WTC11 (cell line): ENCODE measurements around the gene LAMA2. TPM values are rescaled to one million over a fixed set of nuclear protein-coding genes. Genes with fewer than 3 reads are reported as not detected.

ENCODE experiments used
- ATAC-seq: fragments of 200-7000 bp; cut with Tn5 transposase; 2 replicates; pipeline ENCODE4 v1.10.0; 2021; ENCODE audit warnings: mild to moderate bottlenecking, moderate library complexity
- CTCF ChIA-PET: fragments of 300-600 bp; sonication (Branson Sonifier 250); formaldehyde crosslinking; loops from one replicate; lab custom pipeline; 2021; ENCODE audit warnings: antibody characterized with exemption; lab: Charles Lee
- POLR2A ChIA-PET: fragments of 350-600 bp; sonication (Branson Sonifier 250); formaldehyde crosslinking; loops from one replicate; lab custom pipeline; 2021; ENCODE audit warnings: antibody characterized with exemption; lab: Charles Lee
- DNase-seq: peaks from one replicate; pipeline ENCODE4 v3.0.0; 2021; ENCODE audit warnings: low spot score
- H3K27ac Mint-ChIP-seq: 2 replicates; pipeline ENCODE4 v1.8.0; 2021; ENCODE audit warnings: mixed read lengths
- H3K27me3 Mint-ChIP-seq: 2 replicates; pipeline ENCODE4 v1.8.0; 2021; ENCODE audit warnings: low read depth, mild to moderate bottlenecking, moderate library complexity, mixed read lengths
- H3K36me3 Mint-ChIP-seq: 2 replicates; pipeline ENCODE4 v1.8.0; 2021; ENCODE audit warnings: mixed read lengths
- H3K4me1 Mint-ChIP-seq: 2 replicates; pipeline ENCODE4 v1.8.0; 2022; ENCODE audit warnings: mixed read lengths
- H3K4me3 Mint-ChIP-seq: 2 replicates; pipeline ENCODE4 v1.8.0; 2021; ENCODE audit warnings: mild to moderate bottlenecking, moderate library complexity, mixed read lengths
- H3K9me3 Mint-ChIP-seq: 2 replicates; pipeline ENCODE4 v1.8.0; 2021; ENCODE audit warnings: mixed read lengths
- ATF1 ChIP-seq: sonication (generic); formaldehyde crosslinking; IDR thresholded peaks from 2 replicates; pipeline ENCODE4 v1.8.1; 2023; ENCODE audit warnings: mild to moderate bottlenecking, moderate library complexity, missing genetic modification reagents
- GTF2I ChIP-seq: fragments of 250-450 bp; sonication (Bioruptor Pico); conservative IDR thresholded peaks from 2 replicates; pipeline ENCODE4 v1.4.0; 2021; ENCODE audit warnings: mild to moderate bottlenecking
- HMGA2 ChIP-seq: fragments of 250-450 bp; sonication (Bioruptor Pico); IDR thresholded peaks from 2 replicates; pipeline ENCODE4 v1.4.0; 2021; ENCODE audit warnings: mild to moderate bottlenecking, moderate library complexity
- IRF2 ChIP-seq: sonication (generic); formaldehyde crosslinking; IDR thresholded peaks from 2 replicates; pipeline ENCODE4 v1.8.0; 2022; ENCODE audit warnings: low read depth, missing genetic modification reagents, borderline replicate concordance
- NFYB ChIP-seq: sonication (generic); formaldehyde crosslinking; conservative IDR thresholded peaks from 2 replicates; pipeline ENCODE4 v1.8.0; 2022; ENCODE audit warnings: low read depth, missing genetic modification reagents
- NR2C2 ChIP-seq: sonication (generic); formaldehyde crosslinking; IDR thresholded peaks from 2 replicates; pipeline ENCODE4 v1.8.0; 2022; ENCODE audit warnings: mild to moderate bottlenecking, missing genetic modification reagents
- RELA ChIP-seq: sonication (generic); formaldehyde crosslinking; IDR thresholded peaks from 2 replicates; pipeline ENCODE4 v1.8.1; 2022; ENCODE audit warnings: missing genetic modification reagents, mild to moderate bottlenecking, borderline replicate concordance
- RORB ChIP-seq: fragments of 250-450 bp; sonication (Bioruptor Pico); IDR thresholded peaks from 2 replicates; pipeline ENCODE4 v1.9.0; 2021; ENCODE audit warnings: mild to moderate bottlenecking
- TEAD1 ChIP-seq: sonication (generic); formaldehyde crosslinking; IDR thresholded peaks from 2 replicates; pipeline ENCODE4 v1.8.0; 2022; ENCODE audit warnings: mild to moderate bottlenecking, missing genetic modification reagents
- ZNF232 ChIP-seq: sonication (generic); formaldehyde crosslinking; IDR thresholded peaks from 2 replicates; pipeline ENCODE4 v1.8.0; 2022; ENCODE audit warnings: mild to moderate bottlenecking, missing genetic modification reagents
- ZNF263 ChIP-seq: sonication (generic); formaldehyde crosslinking; IDR thresholded peaks from 2 replicates; pipeline ENCODE4 v1.8.1; 2022; ENCODE audit warnings: low read depth, mild to moderate bottlenecking, moderate library complexity, missing genetic modification reagents
- ZNF423 ChIP-seq: fragments of 250-450 bp; sonication (Bioruptor Pico); IDR thresholded peaks from 2 replicates; pipeline ENCODE4 v2.1.2; 2022; ENCODE audit warnings: mild to moderate bottlenecking, moderate library complexity
- ZNF671 ChIP-seq: fragments of 250-450 bp; sonication (Bioruptor Pico); IDR thresholded peaks from 2 replicates; pipeline ENCODE4 v1.8.0; 2021; ENCODE audit warnings: mild to moderate bottlenecking
- total RNA-seq: library from RNA; stranded (reverse); gene quantifications from 3 replicates; pipeline ENCODE4 v1.2.3, GENCODE V29; 2021
- TF ChIP-seq, protein P1 (sequence below): sonication (generic); formaldehyde crosslinking; IDR thresholded peaks from 2 replicates; pipeline ENCODE4 v1.8.1; 2022; ENCODE audit warnings: low read depth, mild to moderate bottlenecking, moderate library complexity, missing genetic modification reagents, borderline replicate concordance
- TF ChIP-seq, protein P2 (sequence below): fragments of 250-450 bp; sonication (Bioruptor Pico); IDR thresholded peaks from 2 replicates; pipeline ENCODE4 v1.8.0; 2021; ENCODE audit warnings: mild to moderate bottlenecking
- TF ChIP-seq, protein P3 (sequence below): sonication (generic); formaldehyde crosslinking; IDR thresholded peaks from 2 replicates; pipeline ENCODE4 v1.8.1; 2023; ENCODE audit warnings: mild to moderate bottlenecking, missing genetic modification reagents, moderate library complexity
- TF ChIP-seq, protein P4 (sequence below): sonication (generic); formaldehyde crosslinking; IDR thresholded peaks from 2 replicates; pipeline ENCODE4 v1.8.1; 2022; ENCODE audit warnings: mild to moderate bottlenecking, moderate library complexity, missing genetic modification reagents
- TF ChIP-seq, protein P5 (sequence below): fragments of 250-450 bp; sonication (Bioruptor Pico); IDR thresholded peaks from 2 replicates; pipeline ENCODE4 v1.9.0; 2021; ENCODE audit warnings: moderate library complexity, mild to moderate bottlenecking, inconsistent platforms, borderline replicate concordance
- TF ChIP-seq, protein P6 (sequence below): sonication (generic); formaldehyde crosslinking; IDR thresholded peaks from 2 replicates; pipeline ENCODE4 v1.8.1; 2023; ENCODE audit warnings: mild to moderate bottlenecking, missing genetic modification reagents, moderate library complexity
- TF ChIP-seq, protein P7 (sequence below): fragments of 250-450 bp; sonication (Bioruptor Pico); IDR thresholded peaks from 2 replicates; pipeline ENCODE4 v1.9.0; 2021; ENCODE audit warnings: mild to moderate bottlenecking
- TF ChIP-seq, protein P8 (sequence below): fragments of 250-450 bp; sonication (Bioruptor Pico); conservative IDR thresholded peaks from 2 replicates; pipeline ENCODE4 v1.9.0; 2021; ENCODE audit warnings: mild to moderate bottlenecking
- TF ChIP-seq, protein P9 (sequence below): sonication (generic); formaldehyde crosslinking; IDR thresholded peaks from 2 replicates; pipeline ENCODE4 v1.8.0; 2022; ENCODE audit warnings: mild to moderate bottlenecking, missing genetic modification reagents

The LAMA2 gene
- total RNA-seq, 1 experiment from 2014 or later, result 6.6 TPM

DNA sequence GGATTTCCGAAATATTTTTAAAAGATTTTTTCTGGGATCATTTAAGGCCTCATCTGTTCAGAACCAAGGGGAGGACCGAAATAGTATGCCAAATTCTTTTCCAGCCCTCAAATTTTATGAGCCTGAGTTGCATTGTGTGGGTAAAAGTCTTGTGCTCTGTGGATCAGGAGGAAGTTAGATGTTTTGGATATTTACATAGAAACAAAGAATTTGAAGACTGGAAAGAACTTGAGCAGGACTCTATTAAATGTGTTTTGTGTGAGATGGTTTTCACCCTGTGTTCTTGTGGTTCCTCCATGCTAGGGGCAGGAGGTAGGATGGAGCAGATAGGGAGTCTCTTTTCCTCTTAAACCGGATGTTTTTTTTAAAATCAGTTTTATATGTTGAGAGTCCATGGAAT, 329.1 kb downstream of the LAMA2 start:
- TF ChIP-seq ZNF671 (CRISPR knock-in tag), result no peak
- TF ChIP-seq, protein P1, sequence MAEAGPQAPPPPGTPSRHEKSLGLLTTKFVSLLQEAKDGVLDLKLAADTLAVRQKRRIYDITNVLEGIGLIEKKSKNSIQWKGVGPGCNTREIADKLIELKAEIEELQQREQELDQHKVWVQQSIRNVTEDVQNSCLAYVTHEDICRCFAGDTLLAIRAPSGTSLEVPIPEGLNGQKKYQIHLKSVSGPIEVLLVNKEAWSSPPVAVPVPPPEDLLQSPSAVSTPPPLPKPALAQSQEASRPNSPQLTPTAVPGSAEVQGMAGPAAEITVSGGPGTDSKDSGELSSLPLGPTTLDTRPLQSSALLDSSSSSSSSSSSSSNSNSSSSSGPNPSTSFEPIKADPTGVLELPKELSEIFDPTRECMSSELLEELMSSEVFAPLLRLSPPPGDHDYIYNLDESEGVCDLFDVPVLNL, result no peak
- TF ChIP-seq GTF2I (CRISPR knock-in tag), result no peak
- TF ChIP-seq ZNF263, result no peak
- TF ChIP-seq, protein P2, sequence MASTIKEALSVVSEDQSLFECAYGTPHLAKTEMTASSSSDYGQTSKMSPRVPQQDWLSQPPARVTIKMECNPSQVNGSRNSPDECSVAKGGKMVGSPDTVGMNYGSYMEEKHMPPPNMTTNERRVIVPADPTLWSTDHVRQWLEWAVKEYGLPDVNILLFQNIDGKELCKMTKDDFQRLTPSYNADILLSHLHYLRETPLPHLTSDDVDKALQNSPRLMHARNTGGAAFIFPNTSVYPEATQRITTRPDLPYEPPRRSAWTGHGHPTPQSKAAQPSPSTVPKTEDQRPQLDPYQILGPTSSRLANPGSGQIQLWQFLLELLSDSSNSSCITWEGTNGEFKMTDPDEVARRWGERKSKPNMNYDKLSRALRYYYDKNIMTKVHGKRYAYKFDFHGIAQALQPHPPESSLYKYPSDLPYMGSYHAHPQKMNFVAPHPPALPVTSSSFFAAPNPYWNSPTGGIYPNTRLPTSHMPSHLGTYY (CRISPR knock-in tag), result no peak
- TF ChIP-seq IRF2 (CRISPR knock-in tag), result no peak
- TF ChIP-seq NR2C2 (CRISPR knock-in tag), result no peak
- no peak for TF ChIP-seq RELA (CRISPR knock-in tag)
- TF ChIP-seq, protein P3, sequence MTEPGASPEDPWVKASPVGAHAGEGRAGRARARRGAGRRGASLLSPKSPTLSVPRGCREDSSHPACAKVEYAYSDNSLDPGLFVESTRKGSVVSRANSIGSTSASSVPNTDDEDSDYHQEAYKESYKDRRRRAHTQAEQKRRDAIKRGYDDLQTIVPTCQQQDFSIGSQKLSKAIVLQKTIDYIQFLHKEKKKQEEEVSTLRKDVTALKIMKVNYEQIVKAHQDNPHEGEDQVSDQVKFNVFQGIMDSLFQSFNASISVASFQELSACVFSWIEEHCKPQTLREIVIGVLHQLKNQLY, result no peak
- no peak for TF ChIP-seq TEAD1
- TF ChIP-seq, protein P4, sequence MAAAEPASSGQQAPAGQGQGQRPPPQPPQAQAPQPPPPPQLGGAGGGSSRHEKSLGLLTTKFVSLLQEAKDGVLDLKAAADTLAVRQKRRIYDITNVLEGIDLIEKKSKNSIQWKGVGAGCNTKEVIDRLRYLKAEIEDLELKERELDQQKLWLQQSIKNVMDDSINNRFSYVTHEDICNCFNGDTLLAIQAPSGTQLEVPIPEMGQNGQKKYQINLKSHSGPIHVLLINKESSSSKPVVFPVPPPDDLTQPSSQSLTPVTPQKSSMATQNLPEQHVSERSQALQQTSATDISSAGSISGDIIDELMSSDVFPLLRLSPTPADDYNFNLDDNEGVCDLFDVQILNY (CRISPR knock-in tag), result no peak
- TF ChIP-seq RORB (CRISPR knock-in tag), result no peak
- TF ChIP-seq NFYB, result no peak

DNA sequence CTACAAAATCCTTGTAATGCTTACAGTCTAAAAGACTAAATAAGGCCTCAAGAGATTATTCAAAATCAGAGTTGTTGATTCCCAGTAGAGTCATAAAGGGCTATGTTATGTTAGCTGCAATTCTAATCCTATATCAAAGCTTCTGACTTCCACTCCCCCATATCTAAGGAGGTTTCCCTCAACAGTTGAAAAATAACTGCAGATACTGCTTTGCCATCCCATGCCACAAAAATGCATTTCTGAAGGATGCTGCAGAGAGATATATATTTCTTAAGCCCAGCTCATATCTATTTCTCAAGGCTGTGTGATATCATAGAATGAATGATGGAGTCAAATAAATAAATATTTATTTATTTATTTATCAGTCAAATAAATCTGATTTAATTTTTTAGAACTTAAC, 332.3 kb downstream of the LAMA2 start:
- ATAC-seq (no peak), DNase-seq (no peak)
- Mint-ChIP-seq H3K27me3 (no peaks in the 10 kb centered on the region), H3K4me1 (peaks cover 7% of the 10 kb centered on the region; the same call in 1 of the 2 replicates), H3K36me3 (no peaks in the 10 kb centered on the region; the same call in 1 of the 2 replicates), H3K27ac (no peak overlapping the region), H3K9me3 (peaks cover 8% of the 10 kb centered on the region; the same call in 1 of the 2 replicates), H3K4me3 (no peak overlapping the region)
- TF ChIP-seq, protein P5, sequence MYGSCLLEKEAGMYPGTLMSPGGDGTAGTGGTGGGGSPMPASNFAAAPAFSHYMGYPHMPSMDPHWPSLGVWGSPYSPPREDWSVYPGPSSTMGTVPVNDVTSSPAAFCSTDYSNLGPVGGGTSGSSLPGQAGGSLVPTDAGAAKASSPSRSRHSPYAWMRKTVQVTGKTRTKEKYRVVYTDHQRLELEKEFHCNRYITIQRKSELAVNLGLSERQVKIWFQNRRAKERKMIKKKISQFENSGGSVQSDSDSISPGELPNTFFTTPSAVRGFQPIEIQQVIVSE, result no peak
- TF ChIP-seq, protein P6, sequence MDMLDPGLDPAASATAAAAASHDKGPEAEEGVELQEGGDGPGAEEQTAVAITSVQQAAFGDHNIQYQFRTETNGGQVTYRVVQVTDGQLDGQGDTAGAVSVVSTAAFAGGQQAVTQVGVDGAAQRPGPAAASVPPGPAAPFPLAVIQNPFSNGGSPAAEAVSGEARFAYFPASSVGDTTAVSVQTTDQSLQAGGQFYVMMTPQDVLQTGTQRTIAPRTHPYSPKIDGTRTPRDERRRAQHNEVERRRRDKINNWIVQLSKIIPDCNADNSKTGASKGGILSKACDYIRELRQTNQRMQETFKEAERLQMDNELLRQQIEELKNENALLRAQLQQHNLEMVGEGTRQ (CRISPR knock-in tag), result no peak
- no peak for TF ChIP-seq ZNF232 (CRISPR knock-in tag)
- no peak for TF ChIP-seq HMGA2 (CRISPR knock-in tag)
- TF ChIP-seq, protein P7, sequence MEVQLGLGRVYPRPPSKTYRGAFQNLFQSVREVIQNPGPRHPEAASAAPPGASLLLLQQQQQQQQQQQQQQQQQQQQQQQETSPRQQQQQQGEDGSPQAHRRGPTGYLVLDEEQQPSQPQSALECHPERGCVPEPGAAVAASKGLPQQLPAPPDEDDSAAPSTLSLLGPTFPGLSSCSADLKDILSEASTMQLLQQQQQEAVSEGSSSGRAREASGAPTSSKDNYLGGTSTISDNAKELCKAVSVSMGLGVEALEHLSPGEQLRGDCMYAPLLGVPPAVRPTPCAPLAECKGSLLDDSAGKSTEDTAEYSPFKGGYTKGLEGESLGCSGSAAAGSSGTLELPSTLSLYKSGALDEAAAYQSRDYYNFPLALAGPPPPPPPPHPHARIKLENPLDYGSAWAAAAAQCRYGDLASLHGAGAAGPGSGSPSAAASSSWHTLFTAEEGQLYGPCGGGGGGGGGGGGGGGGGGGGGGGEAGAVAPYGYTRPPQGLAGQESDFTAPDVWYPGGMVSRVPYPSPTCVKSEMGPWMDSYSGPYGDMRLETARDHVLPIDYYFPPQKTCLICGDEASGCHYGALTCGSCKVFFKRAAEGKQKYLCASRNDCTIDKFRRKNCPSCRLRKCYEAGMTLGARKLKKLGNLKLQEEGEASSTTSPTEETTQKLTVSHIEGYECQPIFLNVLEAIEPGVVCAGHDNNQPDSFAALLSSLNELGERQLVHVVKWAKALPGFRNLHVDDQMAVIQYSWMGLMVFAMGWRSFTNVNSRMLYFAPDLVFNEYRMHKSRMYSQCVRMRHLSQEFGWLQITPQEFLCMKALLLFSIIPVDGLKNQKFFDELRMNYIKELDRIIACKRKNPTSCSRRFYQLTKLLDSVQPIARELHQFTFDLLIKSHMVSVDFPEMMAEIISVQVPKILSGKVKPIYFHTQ (CRISPR knock-in tag), result no peak
- TF ChIP-seq, protein P2 (CRISPR knock-in tag), result no peak
- TF ChIP-seq ATF1 (CRISPR knock-in tag), result no peak
- TF ChIP-seq, protein P8, sequence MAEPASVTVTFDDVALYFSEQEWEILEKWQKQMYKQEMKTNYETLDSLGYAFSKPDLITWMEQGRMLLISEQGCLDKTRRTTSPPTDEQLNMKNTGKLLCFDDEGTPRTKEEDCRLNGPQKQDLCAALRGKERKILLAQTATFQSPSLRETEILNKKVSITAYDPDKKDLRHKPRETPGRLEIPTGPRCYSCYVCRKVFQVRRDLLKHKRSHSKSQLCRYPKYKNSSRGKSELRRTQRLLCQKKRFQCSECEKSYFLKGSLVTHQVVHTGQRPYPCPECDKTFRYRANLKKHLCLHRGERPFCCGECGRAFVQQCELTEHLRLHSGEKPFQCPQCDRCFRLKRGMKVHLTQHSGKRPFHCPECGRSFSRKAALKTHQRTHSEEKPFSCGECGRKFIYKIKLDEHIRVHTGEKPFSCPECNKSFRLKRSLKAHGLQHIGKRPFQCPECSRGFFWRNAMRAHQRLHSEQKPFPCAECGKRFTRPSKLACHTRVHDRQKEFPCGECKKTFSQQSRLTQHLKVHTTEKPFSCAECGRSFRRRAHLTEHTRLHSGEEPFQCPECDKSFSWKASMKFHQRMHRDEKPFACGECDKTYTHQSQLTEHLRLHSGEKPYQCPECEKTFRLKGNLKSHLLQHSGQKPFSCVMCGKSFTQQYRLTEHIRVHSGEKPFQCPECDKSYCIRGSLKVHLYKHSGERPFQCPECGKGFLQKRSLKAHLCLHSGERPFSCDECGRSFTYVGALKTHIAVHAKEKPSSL (CRISPR knock-in tag), result no peak
- TF ChIP-seq ZNF423, result no peak
- TF ChIP-seq, protein P9, sequence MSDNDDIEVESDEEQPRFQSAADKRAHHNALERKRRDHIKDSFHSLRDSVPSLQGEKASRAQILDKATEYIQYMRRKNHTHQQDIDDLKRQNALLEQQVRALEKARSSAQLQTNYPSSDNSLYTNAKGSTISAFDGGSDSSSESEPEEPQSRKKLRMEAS (CRISPR knock-in tag), result no peak
- POLR2A ChIA-PET, result no interaction called here
- CTCF ChIA-PET, result no interaction called here

More for the DNA sequence above, 329.1 kb downstream of the LAMA2 start:
- no peaks in the 10 kb centered on the region; the same call in 1 of the 2 replicates for H3K36me3 Mint-ChIP-seq
- H3K4me3 Mint-ChIP-seq, result no peak overlapping the region
- H3K27me3 Mint-ChIP-seq, result no peaks in the 10 kb centered on the region
- no peak for DNase-seq
- peaks cover 7% of the 10 kb centered on the region; the same call in 1 of the 2 replicates for H3K4me1 Mint-ChIP-seq
- ChIA-PET POLR2A (no interaction called here), CTCF (no interaction called here)
- no peak for ATAC-seq
- no peak overlapping the region for H3K27ac Mint-ChIP-seq
- peaks cover 8% of the 10 kb centered on the region; the same call in 1 of the 2 replicates for H3K9me3 Mint-ChIP-seq
